ENCODE measurements around the gene GCN1.

Gene GCN1

DNA sequence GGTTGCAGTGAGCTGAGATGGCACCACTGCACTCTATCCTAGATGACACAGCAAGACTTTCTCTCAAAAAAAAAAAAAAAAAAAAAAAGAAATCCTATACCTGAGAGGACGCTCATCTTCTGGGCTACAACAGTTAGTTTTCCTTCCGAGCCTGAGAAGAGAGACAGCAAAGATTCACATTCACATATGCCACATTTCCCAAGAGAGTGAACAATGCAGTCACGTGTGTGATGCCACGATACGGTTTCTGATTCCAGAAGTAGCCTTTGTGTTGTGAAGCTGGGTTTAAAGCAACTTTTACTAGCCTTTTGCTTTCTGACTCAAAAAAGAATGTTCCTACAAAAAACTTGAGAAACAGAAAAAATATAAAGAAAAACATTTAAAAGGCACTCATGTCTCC is 19.5 kb downstream of the GCN1 start:
- no peak overlapping the region for H3K4me3 ChIP-seq (ENCODE audit: extremely low read depth, insufficient read depth, low read length, poor library complexity, severe bottlenecking)
- H3K4me1 ChIP-seq (ENCODE audit: control insufficient read depth, insufficient read depth, low read length, poor library complexity, severe bottlenecking): no peaks in the 10 kb centered on the region
- no peak overlapping the region for H3K27ac ChIP-seq (ENCODE audit: low read depth, low read length, severe bottlenecking)
- H3K9me3 ChIP-seq (ENCODE audit: control insufficient read depth, low read length): no peaks in the 10 kb centered on the region
- 93 to 100% methylated on average over 2 of the region's 5 CpGs for WGBS, 2 experiments (ENCODE audit: insufficient coverage in 2 of 2)
- H3K36me3 ChIP-seq (ENCODE audit: control insufficient read depth, insufficient read depth, low read length): peaks cover 98% of the 10 kb centered on the region

DNA sequence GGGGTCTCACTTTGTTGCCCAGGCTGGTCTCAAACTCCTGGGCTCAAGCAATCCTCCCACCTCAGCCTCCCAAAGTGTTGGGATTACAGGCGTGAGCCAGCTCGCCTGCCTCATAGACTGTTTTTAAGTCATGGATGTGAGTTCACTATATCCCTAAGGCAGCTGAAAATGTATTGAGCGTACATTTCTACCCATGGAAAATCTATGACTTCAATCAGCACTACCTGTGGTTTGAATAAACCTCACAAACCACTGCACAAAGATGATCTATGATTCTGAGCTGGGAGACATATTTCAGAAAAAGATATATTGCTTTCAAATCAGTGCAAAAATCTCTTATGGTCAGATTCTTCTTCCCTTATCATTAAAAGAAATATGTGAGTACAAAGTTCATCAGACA is 22.5 kb downstream of the GCN1 start:
- H3K4me1 ChIP-seq (ENCODE audit: control insufficient read depth, insufficient read depth, low read length, poor library complexity, severe bottlenecking): no peaks in the 10 kb centered on the region
- H3K27ac ChIP-seq (ENCODE audit: low read depth, low read length, severe bottlenecking): no peak overlapping the region
- 100% methylated on average over 3 of the region's 3 CpGs; no CpG with 5 or more reads in 1 of the 2 experiments for WGBS, 2 experiments (ENCODE audit: insufficient coverage in 2 of 2)
- H3K9me3 ChIP-seq (ENCODE audit: control insufficient read depth, low read length): no peaks in the 10 kb centered on the region
- H3K36me3 ChIP-seq (ENCODE audit: control insufficient read depth, insufficient read depth, low read length): peaks cover 99% of the 10 kb centered on the region
- H3K4me3 ChIP-seq (ENCODE audit: extremely low read depth, insufficient read depth, low read length, poor library complexity, severe bottlenecking): no peak overlapping the region

DNA sequence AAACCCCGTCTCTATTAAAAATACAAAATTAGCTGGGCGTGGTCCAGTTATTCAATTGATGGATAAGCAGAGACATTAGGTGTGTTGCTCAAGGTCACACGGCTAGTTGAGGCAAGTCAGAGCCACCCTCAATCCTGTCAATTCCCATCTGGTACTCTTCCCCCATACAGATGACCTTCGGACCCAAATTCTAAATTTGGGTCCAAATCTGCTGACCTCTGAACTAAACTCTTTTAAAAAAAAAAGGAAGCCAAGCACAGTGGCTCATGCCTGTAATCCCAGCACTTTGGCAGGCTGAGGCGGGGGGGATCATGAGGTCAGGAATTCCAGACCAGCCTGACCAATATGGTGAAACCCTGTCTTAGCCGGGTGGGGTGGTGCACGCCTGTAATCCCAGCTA is 23.9 kb downstream of the GCN1 start:
- Histone ChIP-seq H3K27ac (ENCODE audit: low read depth, low read length, severe bottlenecking) (no peak overlapping the region), H3K4me1 (ENCODE audit: control insufficient read depth, insufficient read depth, low read length, poor library complexity, severe bottlenecking) (no peaks in the 10 kb centered on the region), H3K9me3 (ENCODE audit: control insufficient read depth, low read length) (no peaks in the 10 kb centered on the region), H3K36me3 (ENCODE audit: control insufficient read depth, insufficient read depth, low read length) (peaks cover 94% of the 10 kb centered on the region), H3K4me3 (ENCODE audit: extremely low read depth, insufficient read depth, low read length, poor library complexity, severe bottlenecking) (no peak overlapping the region)
- 96% methylated on average over 5 of the region's 7 CpGs for WGBS, 2 experiments (ENCODE audit: insufficient coverage in 2 of 2)

DNA sequence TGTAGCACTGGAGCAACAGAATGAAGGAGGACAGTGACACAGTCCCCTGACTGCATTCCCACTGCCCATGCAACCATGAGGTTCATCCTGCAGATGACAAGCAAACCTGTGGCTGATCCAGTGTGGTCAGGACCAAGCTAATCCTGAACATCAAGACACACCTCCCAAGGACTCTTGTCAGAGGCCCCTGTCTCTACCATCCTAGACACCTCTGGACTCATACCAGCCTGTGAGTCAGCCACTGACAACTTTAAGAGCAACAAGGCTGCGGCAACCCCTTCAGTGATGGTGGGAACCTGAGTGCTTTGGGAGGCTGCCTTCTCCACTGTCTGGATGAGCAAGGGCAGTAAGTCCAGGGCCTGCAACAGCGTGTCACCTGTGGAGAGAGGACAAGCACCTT is 24.6 kb downstream of the GCN1 start:
- H3K36me3 ChIP-seq (ENCODE audit: control insufficient read depth, insufficient read depth, low read length): peaks cover 93% of the 10 kb centered on the region
- WGBS, 2 experiments (ENCODE audit: insufficient coverage in 2 of 2): 95 to 100% methylated on average over 1 to 2 of the region's 2 CpGs
- H3K4me3 ChIP-seq (ENCODE audit: extremely low read depth, insufficient read depth, low read length, poor library complexity, severe bottlenecking): no peak overlapping the region
- no peaks in the 10 kb centered on the region for H3K9me3 ChIP-seq (ENCODE audit: control insufficient read depth, low read length)
- H3K4me1 ChIP-seq (ENCODE audit: control insufficient read depth, insufficient read depth, low read length, poor library complexity, severe bottlenecking): no peaks in the 10 kb centered on the region
- no peak overlapping the region for H3K27ac ChIP-seq (ENCODE audit: low read depth, low read length, severe bottlenecking)

DNA sequence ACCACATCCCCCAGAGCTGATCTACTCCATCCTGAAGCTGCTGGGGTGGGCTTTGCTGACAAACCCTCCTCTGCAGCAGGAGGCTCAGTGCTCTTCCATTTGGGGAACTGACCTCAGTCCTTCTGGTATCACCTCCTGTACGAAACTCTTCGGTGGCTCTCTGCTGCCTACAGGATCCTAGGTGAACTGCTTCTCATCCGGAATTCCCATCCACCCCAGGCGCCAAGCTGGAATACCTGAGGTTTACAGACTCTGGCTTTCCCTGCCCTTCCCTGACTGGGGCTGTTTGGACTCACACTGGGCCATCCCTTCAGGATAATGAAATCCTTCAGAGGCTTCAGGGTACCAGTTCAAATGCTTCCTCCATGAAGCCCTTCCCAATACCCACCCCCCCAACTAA is 26.2 kb downstream of the GCN1 start:
- no peak overlapping the region for H3K4me3 ChIP-seq (ENCODE audit: extremely low read depth, insufficient read depth, low read length, poor library complexity, severe bottlenecking)
- H3K9me3 ChIP-seq (ENCODE audit: control insufficient read depth, low read length): no peaks in the 10 kb centered on the region
- H3K27ac ChIP-seq (ENCODE audit: low read depth, low read length, severe bottlenecking): no peak overlapping the region
- H3K36me3 ChIP-seq (ENCODE audit: control insufficient read depth, insufficient read depth, low read length): peaks cover 90% of the 10 kb centered on the region
- 95 to 96% methylated on average over 4 of the region's 4 CpGs for WGBS, 2 experiments (ENCODE audit: insufficient coverage in 2 of 2)
- no peaks in the 10 kb centered on the region for H3K4me1 ChIP-seq (ENCODE audit: control insufficient read depth, insufficient read depth, low read length, poor library complexity, severe bottlenecking)

DNA sequence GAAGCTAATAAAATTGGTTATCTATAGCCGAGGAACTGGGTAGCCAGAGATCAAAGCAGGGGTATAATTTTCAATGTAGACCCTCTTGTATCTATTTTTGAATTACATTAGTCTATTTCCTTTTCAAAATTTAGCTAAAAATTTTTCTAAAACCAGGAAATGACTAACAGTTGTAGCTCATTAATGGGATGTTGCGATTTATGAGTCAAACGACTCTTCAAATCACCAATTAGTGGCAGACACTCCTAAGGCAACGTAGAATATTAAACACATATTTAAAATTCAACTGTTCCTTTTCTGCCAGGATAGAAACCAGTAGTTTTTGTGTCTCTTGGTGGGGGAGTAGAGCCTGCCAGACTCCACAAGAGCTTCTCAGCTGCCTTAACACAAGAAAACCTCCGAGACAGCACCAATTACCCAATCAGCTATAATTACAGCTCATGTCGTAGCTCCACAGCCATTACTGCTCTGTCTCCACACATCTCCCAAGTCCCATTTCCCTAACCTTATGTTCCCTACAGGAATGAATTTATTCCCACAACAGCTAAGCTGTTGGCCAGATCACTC is 26.9 kb downstream of the GCN1 start:
- H3K4me3 ChIP-seq (ENCODE audit: extremely low read depth, insufficient read depth, low read length, poor library complexity, severe bottlenecking): no peak overlapping the region
- WGBS, 2 experiments (ENCODE audit: insufficient coverage in 2 of 2): 87 to 100% methylated on average over 2 to 3 of the region's 6 CpGs
- no peaks in the 10 kb centered on the region for H3K4me1 ChIP-seq (ENCODE audit: control insufficient read depth, insufficient read depth, low read length, poor library complexity, severe bottlenecking)
- H3K36me3 ChIP-seq (ENCODE audit: control insufficient read depth, insufficient read depth, low read length): peaks cover 90% of the 10 kb centered on the region
- H3K9me3 ChIP-seq (ENCODE audit: control insufficient read depth, low read length): no peaks in the 10 kb centered on the region
- H3K27ac ChIP-seq (ENCODE audit: low read depth, low read length, severe bottlenecking): no peak overlapping the region

DNA sequence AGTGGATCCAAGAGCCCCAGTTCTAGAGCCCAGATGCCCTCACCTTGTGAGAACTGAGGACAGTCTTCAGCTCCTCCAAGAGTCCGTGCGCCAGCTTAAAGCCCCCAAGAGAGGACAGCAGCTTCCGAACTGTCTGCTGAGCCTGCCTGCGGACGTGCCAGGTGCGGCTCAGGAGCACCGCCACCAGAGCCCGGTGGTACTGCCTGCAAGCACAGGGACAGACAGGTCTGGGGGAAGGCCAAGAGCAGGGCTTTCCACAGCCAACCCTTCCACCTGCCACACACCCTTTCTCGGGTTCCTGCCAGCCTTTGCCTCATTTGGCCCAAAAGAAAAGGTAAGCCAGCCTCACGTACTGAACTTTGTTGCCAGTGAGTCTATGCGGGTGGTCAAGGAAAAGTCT is 30.2 kb downstream of the GCN1 start:
- Histone ChIP-seq H3K36me3 (ENCODE audit: control insufficient read depth, insufficient read depth, low read length) (peaks cover 90% of the 10 kb centered on the region), H3K27ac (ENCODE audit: low read depth, low read length, severe bottlenecking) (no peak overlapping the region)
- WGBS, 2 experiments (ENCODE audit: insufficient coverage in 2 of 2): 93% methylated on average over 6 to 11 of the region's 11 CpGs

DNA sequence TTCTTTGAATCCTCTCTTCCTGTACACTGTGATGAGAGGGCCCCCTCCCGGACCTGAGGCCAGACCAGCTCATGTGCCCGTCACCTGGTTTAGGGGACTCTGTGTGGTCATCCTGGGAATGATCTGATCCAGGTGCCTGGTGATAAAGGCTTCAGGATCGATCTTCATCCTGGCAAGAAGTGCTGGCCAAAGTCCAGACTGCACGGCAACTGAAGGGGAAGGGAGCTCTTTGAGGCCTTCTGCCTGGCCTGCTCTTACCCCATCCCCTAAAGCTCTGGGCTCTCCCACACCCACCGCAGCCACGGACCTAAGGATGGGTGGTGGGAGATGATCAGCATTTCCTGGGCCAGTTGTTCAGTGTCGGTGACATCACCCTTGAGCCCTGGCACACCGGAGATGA is 31.8 kb downstream of the GCN1 start:
- 91 to 92% methylated on average over 5 to 7 of the region's 8 CpGs for WGBS, 2 experiments (ENCODE audit: insufficient coverage in 2 of 2)
- peaks cover 91% of the 10 kb centered on the region for H3K36me3 ChIP-seq (ENCODE audit: control insufficient read depth, insufficient read depth, low read length)

More for the DNA sequence above, 30.2 kb downstream of the GCN1 start:
- H3K4me3 ChIP-seq (ENCODE audit: extremely low read depth, insufficient read depth, low read length, poor library complexity, severe bottlenecking): no peak overlapping the region
- no peaks in the 10 kb centered on the region for H3K9me3 ChIP-seq (ENCODE audit: control insufficient read depth, low read length)
- H3K4me1 ChIP-seq (ENCODE audit: control insufficient read depth, insufficient read depth, low read length, poor library complexity, severe bottlenecking): no peaks in the 10 kb centered on the region

DNA sequence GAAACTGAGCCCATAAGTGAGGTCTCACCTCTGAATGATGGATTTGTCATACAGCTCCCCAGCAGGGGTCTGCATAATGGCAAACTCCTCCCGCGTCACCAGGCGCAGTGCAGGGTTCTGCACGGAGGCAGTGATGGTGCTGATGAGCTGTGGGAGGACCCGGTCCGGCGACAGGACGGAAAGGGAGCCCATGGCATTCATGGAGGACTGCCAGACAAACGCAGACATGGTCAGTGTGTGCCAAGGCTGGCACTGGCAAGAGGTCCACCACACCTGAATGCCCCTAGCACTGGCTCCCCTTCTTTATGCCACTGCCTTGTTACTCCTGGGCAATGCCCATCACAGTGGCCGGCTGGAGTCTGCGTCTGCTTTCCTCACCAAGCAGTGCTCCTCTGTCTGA is 32.7 kb downstream of the GCN1 start:
- Histone ChIP-seq H3K4me1 (ENCODE audit: control insufficient read depth, insufficient read depth, low read length, poor library complexity, severe bottlenecking) (no peaks in the 10 kb centered on the region), H3K4me3 (ENCODE audit: extremely low read depth, insufficient read depth, low read length, poor library complexity, severe bottlenecking) (no peak overlapping the region), H3K36me3 (ENCODE audit: control insufficient read depth, insufficient read depth, low read length) (peaks cover 92% of the 10 kb centered on the region), H3K27ac (ENCODE audit: low read depth, low read length, severe bottlenecking) (no peak overlapping the region), H3K9me3 (ENCODE audit: control insufficient read depth, low read length) (no peaks in the 10 kb centered on the region)
- 97 to 98% methylated on average over 11 of the region's 11 CpGs for WGBS, 2 experiments (ENCODE audit: insufficient coverage in 2 of 2)

More for the DNA sequence above, 31.8 kb downstream of the GCN1 start:
- no peak overlapping the region for H3K27ac ChIP-seq (ENCODE audit: low read depth, low read length, severe bottlenecking)
- H3K9me3 ChIP-seq (ENCODE audit: control insufficient read depth, low read length): no peaks in the 10 kb centered on the region
- H3K4me1 ChIP-seq (ENCODE audit: control insufficient read depth, insufficient read depth, low read length, poor library complexity, severe bottlenecking): no peaks in the 10 kb centered on the region
- H3K4me3 ChIP-seq (ENCODE audit: extremely low read depth, insufficient read depth, low read length, poor library complexity, severe bottlenecking): no peak overlapping the region

DNA sequence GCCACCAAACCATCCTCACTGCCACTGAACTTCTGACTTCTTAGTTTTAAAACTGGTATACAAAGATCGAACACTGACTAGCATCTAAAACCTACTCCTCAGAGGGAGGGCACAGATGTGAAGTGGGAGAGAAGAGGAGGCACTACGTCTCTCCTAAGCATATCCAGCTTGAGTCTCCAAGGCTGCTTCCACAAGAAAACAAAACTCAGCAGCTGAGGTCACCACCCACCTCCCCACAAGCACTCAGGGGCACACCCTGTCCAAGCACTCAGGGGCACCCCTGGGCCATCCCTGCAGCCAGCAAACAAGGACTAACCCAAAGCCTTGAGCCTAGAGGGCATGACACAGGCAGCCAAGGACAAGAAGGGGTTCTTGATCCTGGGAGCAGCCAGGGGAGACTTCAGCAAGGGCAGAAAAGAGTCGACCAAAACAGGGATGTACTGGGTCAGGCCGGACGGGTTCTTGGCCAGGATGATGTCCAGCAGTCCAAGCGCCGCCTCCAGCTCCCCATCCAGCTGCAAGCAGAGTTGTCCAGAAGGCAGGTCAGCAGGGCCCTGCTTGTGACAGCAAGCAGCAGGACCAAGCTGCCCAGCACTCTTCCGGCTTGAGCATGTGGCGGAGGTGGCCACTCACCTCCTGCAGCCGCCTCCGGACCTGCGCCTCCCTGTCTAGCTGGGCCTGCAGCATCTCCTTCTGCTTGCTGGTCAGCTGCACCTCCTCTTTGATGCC is 34.8 kb downstream of the GCN1 start:
- WGBS, 2 experiments (ENCODE audit: insufficient coverage in 2 of 2): 99 to 100% methylated on average over 10 of the region's 12 CpGs
- H3K9me3 ChIP-seq (ENCODE audit: control insufficient read depth, low read length): no peaks in the 10 kb centered on the region
- no peaks in the 10 kb centered on the region for H3K4me1 ChIP-seq (ENCODE audit: control insufficient read depth, insufficient read depth, low read length, poor library complexity, severe bottlenecking)
- no peak overlapping the region for H3K27ac ChIP-seq (ENCODE audit: low read depth, low read length, severe bottlenecking)
- H3K36me3 ChIP-seq (ENCODE audit: control insufficient read depth, insufficient read depth, low read length): peaks cover 99% of the 10 kb centered on the region
- no peak overlapping the region for H3K4me3 ChIP-seq (ENCODE audit: extremely low read depth, insufficient read depth, low read length, poor library complexity, severe bottlenecking)

DNA sequence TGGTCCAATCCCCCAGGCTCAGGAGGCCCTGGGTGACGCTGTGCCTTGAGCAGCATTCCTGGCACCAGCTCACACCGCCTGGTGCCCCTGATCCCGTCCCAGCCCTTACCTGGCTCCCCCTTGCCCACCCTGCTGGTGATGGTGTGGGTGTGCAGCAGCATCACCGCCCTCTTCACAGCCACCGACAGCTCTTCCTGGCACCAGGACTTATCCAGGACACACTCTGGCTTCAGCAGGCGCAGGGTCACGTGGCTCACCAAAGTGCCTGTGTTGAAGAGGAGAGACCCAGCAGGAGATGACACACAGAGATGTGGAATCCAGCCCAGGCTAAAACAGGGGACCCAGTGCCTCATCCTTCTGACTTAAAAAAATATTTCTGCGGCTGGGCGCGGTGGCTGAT is 36.2 kb downstream of the GCN1 start:
- H3K4me3 ChIP-seq (ENCODE audit: extremely low read depth, insufficient read depth, low read length, poor library complexity, severe bottlenecking): no peak overlapping the region
- no peak overlapping the region for H3K27ac ChIP-seq (ENCODE audit: low read depth, low read length, severe bottlenecking)
- peaks cover 99% of the 10 kb centered on the region for H3K36me3 ChIP-seq (ENCODE audit: control insufficient read depth, insufficient read depth, low read length)
- H3K9me3 ChIP-seq (ENCODE audit: control insufficient read depth, low read length): no peaks in the 10 kb centered on the region
- WGBS, 2 experiments (ENCODE audit: insufficient coverage in 2 of 2): 92 to 99% methylated on average over 9 to 10 of the region's 10 CpGs
- H3K4me1 ChIP-seq (ENCODE audit: control insufficient read depth, insufficient read depth, low read length, poor library complexity, severe bottlenecking): no peaks in the 10 kb centered on the region

Data from mesodermal cell (in vitro differentiated cells).